Suprapubic skin (tissue), 4 donors: ENCODE results near the gene S100A10.

Experiments used
- EP300 ChIP-seq: sonication (generic); formaldehyde crosslinking; IDR thresholded peaks from one replicate; pipeline ENCODE4 v1.6.1; 2017; ENCODE audit warnings: antibody characterized with exemption
- POLR2A ChIP-seq, 2 donors: fragments of 450-650 bp; IDR thresholded peaks; one replicate each; pipeline ENCODE4 v1.6.1; 2017; ENCODE audit warnings: antibody characterized with exemption in 2 of 2, mild to moderate bottlenecking in 2 of 2, moderate library complexity in 2 of 2
- POLR2AphosphoS5 ChIP-seq, 3 donors: sonication (generic); formaldehyde crosslinking; IDR thresholded peaks; one replicate each; pipeline ENCODE4 v1.6.1; 2017; ENCODE audit warnings: antibody characterized with exemption in 3 of 3
- TF ChIP-seq, protein P1 (sequence below), 2 donors: fragments of 200-600 bp in 1 of 2; fragments of 450-650 bp in 1 of 2; sonication (generic) in 1 of 2; IDR thresholded peaks; one replicate each; pipeline ENCODE4 v1.5.1; 2016 to 2019; ENCODE audit warnings: antibody characterized with exemption in 2 of 2, mild to moderate bottlenecking in 1 of 2, moderate library complexity in 1 of 2

DNA sequence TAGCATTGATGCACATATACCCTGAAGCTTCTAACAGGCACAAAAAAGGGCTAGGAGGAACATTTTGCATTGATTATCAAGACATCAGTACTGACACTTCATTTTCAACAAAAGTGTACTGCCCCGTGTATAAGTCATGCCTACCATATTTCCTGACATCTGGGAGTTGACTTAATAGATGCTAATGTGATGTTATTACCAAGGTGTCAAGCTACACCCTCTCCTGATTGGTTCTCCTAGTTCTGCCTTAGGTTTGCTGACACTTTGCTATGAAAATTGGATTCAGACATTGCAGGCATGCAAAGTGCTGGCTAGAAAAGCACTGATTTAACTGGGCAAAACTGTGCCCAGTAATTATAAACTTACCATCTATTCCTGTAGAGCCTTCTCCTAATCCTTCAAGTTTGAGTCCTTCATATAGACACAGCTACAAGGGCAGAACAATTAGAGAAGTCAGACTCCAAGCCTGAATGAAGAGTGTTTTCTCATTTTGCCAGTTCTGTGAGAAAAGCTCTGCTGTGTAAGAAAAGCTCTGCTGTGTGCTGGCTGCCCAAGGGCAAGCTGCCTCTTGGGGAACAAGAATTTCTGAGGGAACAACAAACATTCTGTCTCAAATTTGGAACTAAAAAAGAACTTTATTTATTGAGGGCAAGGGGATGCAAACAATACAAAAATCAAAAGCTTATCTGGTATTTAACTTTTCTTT is 11.2 kb downstream of the S100A10 start:
- TF ChIP-seq, protein P1, sequence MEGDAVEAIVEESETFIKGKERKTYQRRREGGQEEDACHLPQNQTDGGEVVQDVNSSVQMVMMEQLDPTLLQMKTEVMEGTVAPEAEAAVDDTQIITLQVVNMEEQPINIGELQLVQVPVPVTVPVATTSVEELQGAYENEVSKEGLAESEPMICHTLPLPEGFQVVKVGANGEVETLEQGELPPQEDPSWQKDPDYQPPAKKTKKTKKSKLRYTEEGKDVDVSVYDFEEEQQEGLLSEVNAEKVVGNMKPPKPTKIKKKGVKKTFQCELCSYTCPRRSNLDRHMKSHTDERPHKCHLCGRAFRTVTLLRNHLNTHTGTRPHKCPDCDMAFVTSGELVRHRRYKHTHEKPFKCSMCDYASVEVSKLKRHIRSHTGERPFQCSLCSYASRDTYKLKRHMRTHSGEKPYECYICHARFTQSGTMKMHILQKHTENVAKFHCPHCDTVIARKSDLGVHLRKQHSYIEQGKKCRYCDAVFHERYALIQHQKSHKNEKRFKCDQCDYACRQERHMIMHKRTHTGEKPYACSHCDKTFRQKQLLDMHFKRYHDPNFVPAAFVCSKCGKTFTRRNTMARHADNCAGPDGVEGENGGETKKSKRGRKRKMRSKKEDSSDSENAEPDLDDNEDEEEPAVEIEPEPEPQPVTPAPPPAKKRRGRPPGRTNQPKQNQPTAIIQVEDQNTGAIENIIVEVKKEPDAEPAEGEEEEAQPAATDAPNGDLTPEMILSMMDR (IDR thresholded peaks at IDR 0.05) = no peak
- TF ChIP-seq POLR2AphosphoS5 (IDR thresholded peaks at IDR 0.05) (no peak), POLR2A (IDR thresholded peaks at IDR 0.05) (no peak), EP300 (no peak)
